Left ventricle myocardium inferior (tissue), 1 donor: ENCODE measurements around the gene CCM2L. TPM values are rescaled to one million over a fixed set of nuclear protein-coding genes. Genes with fewer than 3 reads are reported as not detected.
A peak's percentile ranks its signal among the peaks of the same experiment; 100 is the strongest.

Source experiments
- DNase-seq: peaks from one replicate; pipeline ENCODE4 v3.0.0-alpha.2; 2020
- H3K27ac ChIP-seq: fragments of 200-600 bp; replicated peaks from 2 replicates; pipeline ENCODE4 v1.8.0; 2021
- H3K27me3 ChIP-seq: fragments of 200-600 bp; 2 replicates; pipeline ENCODE4 v1.8.0; 2021; ENCODE audit warnings: low read depth
- H3K36me3 ChIP-seq: fragments of 200-600 bp; 2 replicates; pipeline ENCODE4 v1.8.0; 2021
- H3K4me1 ChIP-seq: fragments of 200-600 bp; 2 replicates; pipeline ENCODE4 v1.8.0; 2021
- H3K4me3 ChIP-seq: fragments of 200-600 bp; 2 replicates; pipeline ENCODE4 v1.8.0; 2021; ENCODE audit warnings: mild to moderate bottlenecking, moderate library complexity
- H3K9me3 ChIP-seq: fragments of 200-600 bp; replicated peaks from 2 replicates; pipeline ENCODE4 v1.8.0; 2021
- CTCF ChIP-seq: fragments of 200-600 bp; IDR thresholded peaks from 2 replicates; pipeline ENCODE4 v1.8.0; 2021; ENCODE audit warnings: antibody characterized with exemption, mild to moderate bottlenecking, borderline replicate concordance
- intact Hi-C: fragments of 100-400 bp; cut with micrococcal nuclease; formaldehyde crosslinking; loops from one replicate; pipeline ENCODE4 v1.11.0; 2022
- long read RNA-seq: library from polyadenylated mRNA; unstranded; transcript quantifications from one replicate; pipeline ENCODE4 v2.0.0, GENCODE V29; 2021
- total RNA-seq: library from RNA; stranded (reverse); fragmentation: NEBNext Ultra II Directional; extraction: Animal tissue kit (Norgen Biotek cat#: 25700); gene quantifications from one replicate; pipeline ENCODE4 v1.2.1, GENCODE V29; 2021
- donor health status: DM: no; HTN: yes; CAD: no; lungs with severe emphysema.

CCM2L gene
- total RNA-seq: 7.5 TPM
- long read RNA-seq, partial matches to known transcripts: 2 of 19 reads
- long read RNA-seq, other reads (novel, unspliced or antisense): 15 of 19 reads

GRCh38 chr20:32010101-32010500 is at the start of gene CCM2L:
CCM2L (plus strand) TSS chr20:32010438; CDS start chr20:32010455, 17 bp downstream.
- peak; percentile 45 for DNase-seq
- Histone ChIP-seq H3K4me1 (peaks cover 67% of the 10 kb centered on the region), H3K36me3 (no peaks in the 10 kb centered on the region), H3K9me3 (no peaks in the 10 kb centered on the region), H3K27me3 (peaks cover 35% of the 10 kb centered on the region), H3K4me3 (peak within 1 kb of the TSS; percentile 66), H3K27ac (peak within 1 kb of the TSS; percentile 89)
- no peak for TF ChIP-seq CTCF
- intact Hi-C loops: no loop called here

GRCh38 chr20:31962761-31963160 is 47.5 kb upstream of the CCM2L start:
- no peak for TF ChIP-seq CTCF
- H3K27me3 ChIP-seq: peaks cover 67% of the 10 kb centered on the region
- H3K9me3 ChIP-seq: no peaks in the 10 kb centered on the region
- no peak for DNase-seq
- H3K36me3 ChIP-seq: no peaks in the 10 kb centered on the region
- H3K27ac ChIP-seq: no peak overlapping the region
- H3K4me3 ChIP-seq: no peak overlapping the region
- intact Hi-C loops: no loop called here
- H3K4me1 ChIP-seq: peaks cover 1% of the 10 kb centered on the region

- Histone ChIP-seq H3K9me3 (no peaks in the 10 kb centered on the region), H3K36me3 (no peaks in the 10 kb centered on the region), H3K27ac (no peak overlapping the region), H3K27me3 (peaks cover 73% of the 10 kb centered on the region), H3K4me3 (no peak overlapping the region), H3K4me1 (peaks cover 4% of the 10 kb centered on the region)
- TF ChIP-seq CTCF: no peak
- intact Hi-C loops: no loop called here
- DNase-seq: no peak
Measured at GRCh38 chr20:31963889-31964288, 46.3 kb upstream of the CCM2L start.

- Histone ChIP-seq H3K36me3 (no peaks in the 10 kb centered on the region), H3K9me3 (no peaks in the 10 kb centered on the region), H3K27me3 (peaks cover 89% of the 10 kb centered on the region), H3K4me1 (peaks cover 4% of the 10 kb centered on the region), H3K27ac (no peak overlapping the region), H3K4me3 (no peak overlapping the region)
- TF ChIP-seq CTCF: no peak
- DNase-seq: no peak
- intact Hi-C loops: no loop called here
Measured at GRCh38 chr20:31966991-31967655, 43.1 kb upstream of the CCM2L start.

GRCh38 chr20:31967830-31968249 is 42.4 kb upstream of the CCM2L start, which contains the start of gene XKR7:
XKR7 (plus strand) TSS chr20:31968151; CDS start chr20:31968176, 25 bp downstream.
- H3K27me3 ChIP-seq: peaks cover 83% of the 10 kb centered on the region
- H3K27ac ChIP-seq: no peak within 1 kb of the TSS
- H3K4me1 ChIP-seq: peaks cover 4% of the 10 kb centered on the region
- no peaks in the 10 kb centered on the region for H3K36me3 ChIP-seq
- peak within 1 kb of the TSS; percentile 30 for H3K4me3 ChIP-seq
- H3K9me3 ChIP-seq: no peaks in the 10 kb centered on the region
- DNase-seq: no peak
- no peak for TF ChIP-seq CTCF
- intact Hi-C loops: no loop called here
